Cortex of kidney (tissue), 1 donor: ENCODE results near the gene FHAD1.

ENCODE experiments used
- DNase-seq: peaks from one replicate; lab custom pipeline; 2025; lab: John Stamatoyannopoulos, UW

The FHAD1 gene

GRCh38 chr1:15218287-15219279 lies 28.4 kb upstream of the FHAD1 start:
- DNase-seq, result no peak

DNA sequence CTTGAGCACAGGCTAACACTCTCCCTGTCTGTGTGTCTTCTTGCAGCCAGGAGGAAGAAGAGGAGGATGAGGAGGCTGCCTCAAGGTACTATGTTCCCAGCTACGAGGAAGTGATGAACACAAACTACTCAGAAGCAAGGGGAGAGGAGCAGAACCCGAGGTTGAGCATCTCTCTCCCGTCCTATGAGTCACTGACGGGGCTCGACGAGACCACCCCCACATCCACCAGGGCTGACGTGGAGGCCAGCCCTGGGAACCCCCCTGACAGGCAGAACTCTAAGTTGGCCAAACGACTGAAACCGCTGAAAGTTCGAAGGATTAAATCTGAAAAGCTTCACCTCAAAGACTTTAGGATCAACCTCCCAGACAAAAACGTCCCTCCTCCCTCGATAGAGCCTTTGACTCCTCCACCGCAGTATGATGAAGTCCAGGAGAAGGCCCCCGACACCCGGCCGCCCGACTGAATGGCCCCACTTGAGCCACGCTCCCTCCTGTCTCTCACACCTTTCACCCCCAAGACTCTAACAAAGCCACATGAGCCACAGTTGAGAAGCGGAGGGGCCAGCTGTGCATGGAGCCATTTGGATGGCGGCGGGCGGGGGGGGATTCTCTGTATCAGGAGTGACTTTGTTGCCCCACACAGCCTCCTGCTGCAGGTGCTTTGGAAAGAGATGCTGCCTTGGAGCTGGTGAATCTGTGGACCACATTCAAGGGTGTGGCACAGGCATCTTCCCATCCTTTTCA lies 27.6 kb upstream of the FHAD1 start:
- DNase-seq, result no peak

DNA sequence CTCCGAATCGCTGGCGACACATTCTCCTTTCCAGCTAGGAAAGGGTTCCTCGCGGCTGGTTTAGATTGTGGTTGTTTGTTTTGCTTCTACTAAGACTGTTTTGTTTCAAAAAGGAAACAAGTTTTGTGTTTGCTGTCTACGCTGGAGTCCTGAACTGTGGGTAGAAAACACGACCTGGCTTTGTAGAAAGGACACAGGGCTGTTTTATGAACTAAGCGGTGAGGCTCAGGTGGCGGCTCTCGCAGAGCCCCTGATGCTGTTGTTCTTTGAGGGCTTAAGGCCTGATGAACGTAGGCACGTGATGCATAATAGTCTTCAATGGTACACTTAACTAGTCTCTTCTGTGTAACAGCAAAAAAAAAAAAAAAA lies 27.0 kb upstream of the FHAD1 start:
- no peak for DNase-seq

DNA sequence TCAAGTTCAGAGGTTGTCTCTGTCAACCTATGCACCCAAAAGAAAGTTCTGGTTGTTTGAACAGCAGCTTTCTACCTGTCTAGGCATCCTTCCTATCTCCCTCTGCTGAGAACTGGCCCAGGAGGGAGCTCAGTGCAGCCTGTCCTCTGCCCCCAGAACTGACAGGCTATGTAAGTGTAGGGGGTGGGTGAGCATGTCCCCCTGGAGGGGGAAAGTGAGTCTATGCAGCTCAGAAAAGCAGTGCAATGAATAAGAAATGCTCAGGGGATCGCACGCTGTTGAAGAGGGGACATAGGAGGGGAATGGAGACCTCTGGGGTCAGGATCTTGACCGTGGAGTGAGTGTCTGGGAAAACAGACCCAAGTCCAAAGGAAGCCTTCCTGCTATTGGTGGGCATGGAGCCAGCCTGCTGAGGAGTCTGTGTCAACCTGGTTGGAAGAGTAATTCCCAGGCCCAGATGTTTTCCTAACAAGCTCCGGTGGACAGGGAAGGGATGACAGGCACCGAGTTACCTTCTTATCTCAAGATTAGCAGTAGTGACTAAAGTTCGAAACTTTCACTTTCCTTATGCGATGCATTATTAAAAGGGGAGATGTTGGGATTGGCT lies 26.1 kb upstream of the FHAD1 start:
- no peak for DNase-seq

DNA sequence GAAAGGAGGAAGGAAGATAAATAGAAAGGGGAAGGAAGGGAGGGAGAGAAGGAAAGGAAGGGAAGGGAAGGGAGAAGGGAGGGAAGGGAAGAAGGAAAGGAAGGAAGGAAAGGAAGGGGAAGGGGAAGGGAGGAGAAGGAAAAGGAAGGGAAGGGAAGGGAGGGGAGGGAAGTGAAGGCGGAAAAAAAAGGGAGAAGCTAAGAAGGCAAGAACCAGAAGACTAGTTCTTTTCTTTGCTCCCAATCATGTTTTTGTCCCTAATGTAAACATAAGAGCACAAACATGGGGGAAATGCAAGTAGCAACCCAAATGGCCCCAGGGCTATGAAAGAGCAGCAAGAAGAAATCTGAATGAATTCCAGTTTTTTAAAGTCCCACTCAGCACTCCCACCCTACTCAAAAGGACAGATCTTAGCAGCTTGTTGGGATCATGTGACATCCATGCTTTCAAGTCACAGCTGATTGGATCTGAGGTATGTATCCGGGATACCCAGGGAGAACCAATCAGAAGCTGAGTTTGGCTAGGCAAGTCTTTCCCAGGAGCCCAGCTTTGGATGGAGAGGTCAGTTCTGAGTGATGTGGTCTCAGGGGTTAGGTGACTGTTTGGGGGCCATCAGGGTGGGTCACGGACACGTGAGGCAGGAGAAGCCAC lies 24.2 kb upstream of the FHAD1 start:
- DNase-seq, result no peak

- no peak for DNase-seq
Observed at GRCh38 chr1:15224259-15224869, 22.7 kb upstream of the FHAD1 start.

GRCh38 chr1:15224974-15225373 lies 22.0 kb upstream of the FHAD1 start:
- no peak for DNase-seq

GRCh38 chr1:15225461-15225860 lies 21.6 kb upstream of the FHAD1 start:
- no peak for DNase-seq

DNA sequence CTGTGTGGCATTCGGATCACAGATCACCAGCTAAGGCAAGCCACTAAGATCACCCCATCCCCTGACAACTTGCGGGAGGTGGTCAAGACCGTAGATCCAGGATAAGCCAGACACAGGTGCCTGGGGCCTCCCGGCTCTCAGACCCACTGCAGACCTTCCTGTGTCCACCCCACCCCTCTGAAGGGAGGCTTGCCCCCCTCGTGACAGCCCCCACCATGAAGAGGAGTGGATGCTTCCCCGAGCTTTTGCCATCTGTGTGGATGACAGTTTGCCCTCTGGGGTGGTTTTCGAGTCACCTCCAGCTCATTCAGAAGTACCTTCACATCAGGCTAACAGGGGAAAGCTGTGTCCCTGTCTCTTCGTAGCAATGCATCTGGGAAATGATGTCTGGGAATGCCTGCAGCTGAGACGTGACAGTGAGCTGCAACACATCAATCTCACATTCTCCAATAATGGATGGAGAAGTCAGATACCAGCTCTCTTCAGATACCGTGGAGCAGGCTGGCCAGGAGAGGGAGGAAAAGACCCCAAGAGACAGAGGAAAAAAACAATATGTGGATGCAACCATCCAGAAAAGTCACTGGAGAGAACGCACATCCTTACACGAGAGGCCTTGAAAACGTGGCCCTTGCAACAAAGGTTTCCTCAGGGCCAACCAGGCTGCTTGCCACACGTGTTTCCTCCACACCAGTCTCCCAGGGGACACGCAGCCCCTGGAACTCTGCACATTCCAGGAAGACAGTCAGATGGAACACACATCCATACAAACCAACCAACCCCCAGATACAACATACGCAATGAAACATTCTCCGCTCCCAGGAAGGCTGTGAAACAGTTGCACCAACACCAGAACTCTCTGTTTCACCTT lies 20.4 kb upstream of the FHAD1 start:
- DNase-seq, result no peak

- DNase-seq, result no peak
Observed at GRCh38 chr1:15229707-15230131, 17.3 kb upstream of the FHAD1 start.

DNA sequence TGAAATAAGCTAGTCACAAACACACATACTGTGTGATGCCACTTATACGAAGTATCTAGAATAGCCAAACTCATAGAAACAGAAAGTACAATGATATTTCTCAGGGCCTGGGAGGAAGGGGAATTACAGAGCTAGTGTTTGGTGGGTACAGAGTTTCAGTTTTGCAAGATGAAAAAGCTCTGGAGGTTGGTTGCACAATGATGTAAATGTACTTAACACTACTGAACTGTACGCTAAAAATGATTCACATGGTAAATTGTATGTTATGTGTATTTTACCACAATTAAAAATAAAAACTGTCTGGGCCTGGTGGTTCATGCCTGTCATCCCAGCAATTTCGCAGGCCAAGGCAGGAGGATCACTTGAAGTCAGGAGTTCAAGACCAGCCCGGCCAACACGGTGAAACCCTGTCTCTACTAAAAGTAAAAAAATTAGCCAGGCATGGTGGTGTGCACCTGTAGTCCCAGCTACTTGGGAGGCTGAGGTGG lies 15.3 kb upstream of the FHAD1 start:
- no peak for DNase-seq

- no peak for DNase-seq
Observed at GRCh38 chr1:15233689-15234088, 13.3 kb upstream of the FHAD1 start.

DNA sequence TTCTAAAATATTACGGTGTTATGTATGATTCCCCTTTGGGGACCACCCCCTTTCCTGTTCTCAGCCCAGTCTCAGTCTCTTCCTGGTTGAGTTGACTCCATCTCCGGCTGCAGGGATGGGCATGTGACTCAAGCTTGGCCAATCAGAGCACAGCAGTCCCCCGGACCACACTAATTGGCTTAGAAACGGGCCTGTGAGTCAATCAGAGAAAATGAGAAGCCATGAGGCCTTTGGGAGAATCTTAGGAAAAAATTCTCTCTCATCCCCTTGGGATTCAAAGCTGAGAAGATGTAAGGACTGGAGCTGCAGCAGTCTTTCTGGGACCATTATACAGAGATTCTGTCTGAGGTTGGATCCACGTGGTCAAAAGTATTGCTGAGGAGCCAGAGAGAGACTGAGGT lies 10.7 kb upstream of the FHAD1 start:
- no peak for DNase-seq

DNA sequence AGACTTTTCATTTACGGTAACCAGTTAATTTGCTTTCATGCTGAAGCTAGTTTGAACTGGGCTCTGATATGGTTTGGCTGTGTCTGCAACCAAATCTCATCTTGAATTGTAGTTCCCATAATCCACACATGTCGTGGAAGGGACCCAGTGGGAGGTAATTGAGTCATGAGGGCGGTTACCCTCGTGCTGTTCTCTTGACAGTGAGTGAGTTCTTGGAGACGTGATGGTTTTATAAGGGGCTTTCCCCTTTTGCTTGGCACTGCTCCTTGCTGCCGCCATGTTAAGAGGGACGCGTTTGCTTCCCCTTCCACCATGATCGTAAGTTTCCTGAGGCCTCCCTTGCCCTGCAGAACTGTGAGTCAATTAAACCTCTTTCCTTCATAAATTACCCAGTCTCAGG lies 10.3 kb upstream of the FHAD1 start:
- DNase-seq, result no peak

- DNase-seq, result no peak
Observed at GRCh38 chr1:15238789-15239188, 8.2 kb upstream of the FHAD1 start.

GRCh38 chr1:15242766-15243165 lies 4.3 kb upstream of the FHAD1 start:
- DNase-seq, result no peak

- no peak for DNase-seq
Observed at GRCh38 chr1:15243275-15244043, 3.6 kb upstream of the FHAD1 start.

GRCh38 chr1:15244813-15245212 lies 2.2 kb upstream of the FHAD1 start:
- no peak for DNase-seq

DNA sequence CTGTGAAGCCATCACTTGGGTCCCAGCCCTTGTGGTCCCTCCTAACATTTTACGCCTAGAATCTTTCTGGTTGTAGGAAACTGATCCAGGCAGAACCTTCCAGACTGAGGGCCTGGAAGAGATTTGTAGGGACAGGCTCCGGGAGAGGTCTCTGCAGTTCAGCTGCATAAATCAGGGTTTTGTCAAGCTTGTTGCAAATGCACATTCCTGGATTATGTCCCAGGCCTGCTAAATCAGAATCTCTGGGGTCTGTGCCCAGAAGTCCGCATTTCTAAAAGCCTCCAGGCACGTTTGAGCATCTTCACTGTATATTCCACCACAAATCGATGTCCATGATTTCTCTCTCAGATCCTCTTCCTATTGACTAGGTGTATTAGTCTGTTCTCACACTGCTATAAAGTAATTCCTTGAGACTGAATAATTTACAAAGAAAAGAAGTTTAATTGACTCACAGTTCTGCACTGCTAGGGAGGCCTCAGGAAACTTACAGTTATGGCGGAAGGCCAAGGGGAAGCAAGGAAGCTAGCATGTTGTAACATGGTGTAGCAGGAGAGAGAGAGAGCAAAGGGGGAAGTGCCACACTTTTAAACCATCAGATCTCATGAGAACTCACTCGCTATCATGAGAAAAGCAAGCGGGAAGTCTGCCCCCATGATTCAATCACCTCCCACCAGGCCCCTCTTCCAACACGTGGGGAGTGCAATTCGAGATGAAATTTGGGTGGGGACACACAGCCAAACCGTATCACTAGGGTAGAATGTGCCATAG lies 1.2 kb upstream of the FHAD1 start:
- no peak for DNase-seq
